HCT116 (cell line): ENCODE measurements around the gene C1QB. TPM values are rescaled to one million over a fixed set of nuclear protein-coding genes. Genes with fewer than 3 reads are reported as not detected.

Experiments used
- ATAC-seq: fragments of 200-7000 bp; cut with Tn5 transposase; 2 replicates; pipeline ENCODE4 v1.9.1; 2020; ENCODE audit warnings: mild to moderate bottlenecking, moderate library complexity
- BruUV-seq: library from RNA; stranded (reverse); fragments of 400-500 nt; replicated peaks from 2 replicates; lab custom pipeline; 2021; lab: Mats Ljungman, UMichigan
- CTCF ChIA-PET: fragments of 300-600 bp; sonication (Branson Sonifier 250); formaldehyde crosslinking; loops from one replicate; lab custom pipeline; 2021; ENCODE audit warnings: antibody characterized with exemption; lab: Charles Lee
- POLR2A ChIA-PET: fragments of 300-600, 350-600 bp; sonication (Branson Sonifier 250); formaldehyde crosslinking; loops from one replicate; lab custom pipeline; 2021; ENCODE audit warnings: antibody characterized with exemption; lab: Charles Lee
- RAD21 ChIA-PET, 2 experiments: fragments of 300-600 bp; sonication (Branson Sonifier 250); formaldehyde crosslinking; loops; one replicate each; lab custom pipeline; 2023; ENCODE audit warnings: low total read pairs in 2 of 2; ENCODE audit not compliant: uncharacterized antibody in 2 of 2, unreplicated experiment in 2 of 2, low non-redundant PET in 1 of 2; lab: Charles Lee
- DNase-seq: peaks from one replicate; pipeline ENCODE4 v3.0.0-alpha.2; 2010; ENCODE audit warnings: low read depth, low spot score
- H2AFZ ChIP-seq: fragments of 200-600 bp; shearing (Covaris generic), sonication (generic); 2 replicates; pipeline ENCODE4 v1.6.1; 2017; ENCODE audit warnings: low read depth, mixed run types, mixed read lengths, antibody characterized with exemption, low read length; ENCODE audit not compliant: poor library complexity, severe bottlenecking
- H3K27ac ChIP-seq: 2 replicates; pipeline ENCODE4 v1.5.1; 2012; ENCODE audit warnings: low read depth, low read length
- H3K27me3 ChIP-seq: fragments of 200-600 bp; sonication (generic); 2 replicates; pipeline ENCODE4 v1.6.1; 2016; ENCODE audit warnings: mixed run types, low read length, mixed read lengths; ENCODE audit not compliant: insufficient read depth
- H3K36me3 ChIP-seq, 2 experiments: fragments of 200-500 bp in 1 of 2; fragments of 200-600 bp in 1 of 2; sonication (Bioruptor generic) in 1 of 2; sonication (generic) in 1 of 2; 2 replicates each; pipeline versions ENCODE4 v1.5.1 to v1.6.1; 2014 to 2016; ENCODE audit warnings: low read length in 2 of 2, inconsistent platforms in 1 of 2, mixed read lengths in 1 of 2, mixed run types in 1 of 2; ENCODE audit not compliant: insufficient read depth in 2 of 2, control insufficient read depth in 1 of 2
- H3K4me1 ChIP-seq, 2 experiments: fragments of 200-600 bp in 1 of 2; sonication (generic) in 1 of 2; 2 replicates each; pipeline versions ENCODE4 v1.5.1 to v1.6.1; 2012 to 2017; ENCODE audit warnings: low read length in 2 of 2, inconsistent platforms in 1 of 2, mild to moderate bottlenecking in 1 of 2, mixed read lengths in 1 of 2, mixed run types in 1 of 2, moderate library complexity in 1 of 2; ENCODE audit not compliant: insufficient read depth in 2 of 2, control insufficient read depth in 1 of 2
- H3K4me2 ChIP-seq: fragments of 200-600 bp; sonication (generic); 2 replicates; pipeline ENCODE4 v1.6.1; 2017; ENCODE audit warnings: mixed run types, low read length, mixed read lengths
- H3K4me3 ChIP-seq, 2 experiments: fragments of 200-600 bp in 1 of 2; sonication (generic) in 1 of 2; replicated peaks in 1 of 2; 2 replicates each; pipeline ENCODE4 v1.5.1; 2011 to 2016; ENCODE audit warnings: low read length in 2 of 2, control low read depth in 1 of 2, low read depth in 1 of 2, mild to moderate bottlenecking in 1 of 2, mixed read lengths in 1 of 2, mixed run types in 1 of 2
- H3K79me2 ChIP-seq: fragments of 200-600 bp; sonication (generic); 2 replicates; pipeline ENCODE4 v1.6.1; 2017; ENCODE audit warnings: mild to moderate bottlenecking, mixed run types, low read length, moderate library complexity, mixed read lengths; ENCODE audit not compliant: insufficient read depth
- H3K9ac ChIP-seq: fragments of 200-600 bp; sonication (generic); 2 replicates; pipeline ENCODE4 v1.6.1; 2016; ENCODE audit warnings: low read length, mixed read lengths
- H3K9me2 ChIP-seq: fragments of 200-600 bp; sonication (generic), shearing (Covaris generic); 2 replicates; pipeline ENCODE4 v1.6.1; 2017; ENCODE audit warnings: mixed run types, mild to moderate bottlenecking, moderate library complexity; ENCODE audit not compliant: insufficient read depth
- H3K9me3 ChIP-seq, 2 experiments: fragments of 200-500 bp in 1 of 2; fragments of 200-600 bp in 1 of 2; sonication (Bioruptor generic) in 1 of 2; sonication (generic) in 1 of 2; 2 replicates each; pipeline ENCODE4 v1.6.1; 2014 to 2017; ENCODE audit warnings: low read length in 2 of 2, mixed read lengths in 2 of 2, inconsistent platforms in 1 of 2, low read depth in 1 of 2, mild to moderate bottlenecking in 1 of 2, mixed run types in 1 of 2, moderate library complexity in 1 of 2; ENCODE audit not compliant: control insufficient read depth in 1 of 2, insufficient read depth in 1 of 2
- H4K20me1 ChIP-seq: fragments of 200-600 bp; sonication (generic), shearing (Covaris generic); 2 replicates; pipeline ENCODE4 v1.6.1; 2017; ENCODE audit warnings: mixed run types, mild to moderate bottlenecking, moderate library complexity; ENCODE audit not compliant: insufficient read depth
- CEBPB ChIP-seq: IDR thresholded peaks from 2 replicates; pipeline ENCODE4 v1.6.1; 2012; ENCODE audit warnings: low read depth
- EGR1 ChIP-seq: IDR thresholded peaks from 2 replicates; pipeline ENCODE4 v1.6.1; 2012; ENCODE audit warnings: low read depth
- EZH2 ChIP-seq: fragments of 200-600 bp; sonication (generic); IDR thresholded peaks from 2 replicates; pipeline ENCODE4 v1.6.1; 2017; ENCODE audit warnings: antibody characterized with exemption, mixed run types
- POLR2A ChIP-seq: IDR thresholded peaks from 2 replicates; pipeline ENCODE4 v1.7.0; 2011; ENCODE audit warnings: borderline replicate concordance; ENCODE audit not compliant: insufficient read depth, insufficient read length; ENCODE audit errors: extremely low read depth
- intact Hi-C: fragments of 100-400 bp; cut with micrococcal nuclease; formaldehyde crosslinking; loops from 2 replicates; pipeline ENCODE4 v1.10.0; 2022
- total RNA-seq: library from RNA; stranded (reverse); gene quantifications from one replicate; pipeline ENCODE4 v1.2.1, GENCODE V29; 2021; ENCODE audit not compliant: unreplicated experiment
- TF ChIP-seq, protein P1 (sequence below): IDR thresholded peaks from 2 replicates; pipeline ENCODE4 v1.6.1; 2012; ENCODE audit warnings: low read depth
- TF ChIP-seq, protein P2 (sequence below), 3 experiments: fragments of 200-600 bp in 1 of 3; sonication (generic) in 1 of 3; IDR thresholded peaks in 2 of 3; conservative IDR thresholded peaks in 1 of 3; 2 replicates each; pipeline ENCODE4 v1.5.1; 2012 to 2017; ENCODE audit warnings: low read depth in 2 of 3, low read length in 2 of 3, antibody characterized with exemption in 1 of 3, borderline replicate concordance in 1 of 3, control low read depth in 1 of 3, mild to moderate bottlenecking in 1 of 3, mixed read lengths in 1 of 3, mixed run types in 1 of 3, moderate library complexity in 1 of 3; ENCODE audit not compliant: insufficient read depth in 1 of 3

C1QB gene
- total RNA-seq, 1 experiment from 2014 or later, result 0.32 TPM

DNA sequence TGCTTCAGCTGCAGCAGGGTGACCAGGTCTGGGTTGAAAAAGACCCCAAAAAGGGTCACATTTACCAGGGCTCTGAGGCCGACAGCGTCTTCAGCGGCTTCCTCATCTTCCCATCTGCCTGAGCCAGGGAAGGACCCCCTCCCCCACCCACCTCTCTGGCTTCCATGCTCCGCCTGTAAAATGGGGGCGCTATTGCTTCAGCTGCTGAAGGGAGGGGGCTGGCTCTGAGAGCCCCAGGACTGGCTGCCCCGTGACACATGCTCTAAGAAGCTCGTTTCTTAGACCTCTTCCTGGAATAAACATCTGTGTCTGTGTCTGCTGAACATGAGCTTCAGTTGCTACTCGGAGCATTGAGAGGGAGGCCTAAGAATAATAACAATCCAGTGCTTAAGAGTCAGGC, 13.8 kb upstream of the C1QB start:
- Histone ChIP-seq H4K20me1 (no peaks in the 10 kb centered on the region), H3K36me3 (no peaks in the 10 kb centered on the region), H3K4me1 (no peaks in the 10 kb centered on the region), H3K79me2 (no peaks in the 10 kb centered on the region), H3K27ac (no peak overlapping the region), H3K27me3 (peaks cover 3% of the 10 kb centered on the region; the same call in 1 of the 2 replicates), H3K9ac (no peak overlapping the region), H3K4me2 (no peak overlapping the region), H2AFZ (no peak overlapping the region), H3K4me3 (no peak overlapping the region), H3K9me3 (no peaks in the 10 kb centered on the region), H3K9me2 (no peaks in the 10 kb centered on the region)
- ATAC-seq (peak; percentile 47; the same call in 1 of the 2 replicates), DNase-seq (no peak)
- intact Hi-C loops, result no loop called here
- RAD21 ChIA-PET, result interaction anchor here (0.6 to 1.8 kb wide), 2 partner anchors 219 to 224 kb away, joined by 3 to 6 read pairs; no protein-coding TSS in a partner anchor
- TF ChIP-seq EGR1 (no peak), CEBPB (no peak), POLR2A (no peak), EZH2 (no peak)
- TF ChIP-seq, protein P1, sequence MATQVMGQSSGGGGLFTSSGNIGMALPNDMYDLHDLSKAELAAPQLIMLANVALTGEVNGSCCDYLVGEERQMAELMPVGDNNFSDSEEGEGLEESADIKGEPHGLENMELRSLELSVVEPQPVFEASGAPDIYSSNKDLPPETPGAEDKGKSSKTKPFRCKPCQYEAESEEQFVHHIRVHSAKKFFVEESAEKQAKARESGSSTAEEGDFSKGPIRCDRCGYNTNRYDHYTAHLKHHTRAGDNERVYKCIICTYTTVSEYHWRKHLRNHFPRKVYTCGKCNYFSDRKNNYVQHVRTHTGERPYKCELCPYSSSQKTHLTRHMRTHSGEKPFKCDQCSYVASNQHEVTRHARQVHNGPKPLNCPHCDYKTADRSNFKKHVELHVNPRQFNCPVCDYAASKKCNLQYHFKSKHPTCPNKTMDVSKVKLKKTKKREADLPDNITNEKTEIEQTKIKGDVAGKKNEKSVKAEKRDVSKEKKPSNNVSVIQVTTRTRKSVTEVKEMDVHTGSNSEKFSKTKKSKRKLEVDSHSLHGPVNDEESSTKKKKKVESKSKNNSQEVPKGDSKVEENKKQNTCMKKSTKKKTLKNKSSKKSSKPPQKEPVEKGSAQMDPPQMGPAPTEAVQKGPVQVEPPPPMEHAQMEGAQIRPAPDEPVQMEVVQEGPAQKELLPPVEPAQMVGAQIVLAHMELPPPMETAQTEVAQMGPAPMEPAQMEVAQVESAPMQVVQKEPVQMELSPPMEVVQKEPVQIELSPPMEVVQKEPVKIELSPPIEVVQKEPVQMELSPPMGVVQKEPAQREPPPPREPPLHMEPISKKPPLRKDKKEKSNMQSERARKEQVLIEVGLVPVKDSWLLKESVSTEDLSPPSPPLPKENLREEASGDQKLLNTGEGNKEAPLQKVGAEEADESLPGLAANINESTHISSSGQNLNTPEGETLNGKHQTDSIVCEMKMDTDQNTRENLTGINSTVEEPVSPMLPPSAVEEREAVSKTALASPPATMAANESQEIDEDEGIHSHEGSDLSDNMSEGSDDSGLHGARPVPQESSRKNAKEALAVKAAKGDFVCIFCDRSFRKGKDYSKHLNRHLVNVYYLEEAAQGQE, result no peak
- TF ChIP-seq, protein P2, sequence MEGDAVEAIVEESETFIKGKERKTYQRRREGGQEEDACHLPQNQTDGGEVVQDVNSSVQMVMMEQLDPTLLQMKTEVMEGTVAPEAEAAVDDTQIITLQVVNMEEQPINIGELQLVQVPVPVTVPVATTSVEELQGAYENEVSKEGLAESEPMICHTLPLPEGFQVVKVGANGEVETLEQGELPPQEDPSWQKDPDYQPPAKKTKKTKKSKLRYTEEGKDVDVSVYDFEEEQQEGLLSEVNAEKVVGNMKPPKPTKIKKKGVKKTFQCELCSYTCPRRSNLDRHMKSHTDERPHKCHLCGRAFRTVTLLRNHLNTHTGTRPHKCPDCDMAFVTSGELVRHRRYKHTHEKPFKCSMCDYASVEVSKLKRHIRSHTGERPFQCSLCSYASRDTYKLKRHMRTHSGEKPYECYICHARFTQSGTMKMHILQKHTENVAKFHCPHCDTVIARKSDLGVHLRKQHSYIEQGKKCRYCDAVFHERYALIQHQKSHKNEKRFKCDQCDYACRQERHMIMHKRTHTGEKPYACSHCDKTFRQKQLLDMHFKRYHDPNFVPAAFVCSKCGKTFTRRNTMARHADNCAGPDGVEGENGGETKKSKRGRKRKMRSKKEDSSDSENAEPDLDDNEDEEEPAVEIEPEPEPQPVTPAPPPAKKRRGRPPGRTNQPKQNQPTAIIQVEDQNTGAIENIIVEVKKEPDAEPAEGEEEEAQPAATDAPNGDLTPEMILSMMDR (IDR thresholded peaks at IDR 0.05 in 2 of 3, conservative IDR thresholded peaks at IDR 0.05 in 1 of 3; ENCODE audit: borderline replicate concordance in 1 of 3, insufficient read depth in 1 of 3, low read depth in 2 of 3, low read length in 2 of 3), result peak in 1 of 3 experiments; percentile 35; a peak in 2 of 6 replicates
- POLR2A ChIA-PET, result no interaction called here
- CTCF ChIA-PET, result interaction anchor here (1.0 kb wide), 1 partner anchor 218 kb away, joined by 3 read pairs; no protein-coding TSS in a partner anchor
- no TSS peak for BruUV-seq
